Thoracic aorta (tissue), 2 donors: ENCODE measurements around the gene RBMS1. TPM values are rescaled to one million over a fixed set of nuclear protein-coding genes. Genes with fewer than 3 reads are reported as not detected.

Experiments
- ATAC-seq: fragments of 150-250 bp; one replicate; pipeline ENCODE4 v1.8.0; 2017; ENCODE audit warnings: low read depth; ENCODE audit not compliant: insufficient number of reproducible peaks, low FRiP score
- DNase-seq: peaks from one replicate; pipeline ENCODE4 v3.0.0-alpha.2; 2020; ENCODE audit warnings: low spot score
- H3K27ac ChIP-seq, 2 donors: fragments of 200-600 bp; sonication (generic); 1 replicate in 1 of 2; 2 replicates in 1 of 2; pipeline ENCODE4 v1.5.1; 2016; ENCODE audit warnings: mild to moderate bottlenecking in 2 of 2, moderate library complexity in 2 of 2
- H3K27me3 ChIP-seq: fragments of 200-600 bp; sonication (generic); replicated peaks from 2 replicates; pipeline ENCODE4 v1.6.0; 2016; ENCODE audit warnings: mild to moderate bottlenecking; ENCODE audit not compliant: insufficient read depth
- H3K36me3 ChIP-seq: fragments of 200-600 bp; sonication (generic); one replicate; pipeline ENCODE4 v1.5.1; 2016
- H3K4me1 ChIP-seq, 2 donors: fragments of 200-600 bp; sonication (generic); 1 replicate in 1 of 2; 2 replicates in 1 of 2; pipeline versions ENCODE4 v1.5.1 to v1.6.0; 2016; ENCODE audit warnings: low read depth in 2 of 2, mild to moderate bottlenecking in 1 of 2; ENCODE audit not compliant: control insufficient read depth in 1 of 2
- H3K4me3 ChIP-seq: fragments of 200-600 bp; sonication (generic); 2 replicates; pipeline ENCODE4 v1.5.1; 2016; ENCODE audit warnings: mild to moderate bottlenecking
- H3K9me3 ChIP-seq: fragments of 200-600 bp; sonication (generic); 2 replicates; pipeline ENCODE4 v1.5.1; 2016
- total RNA-seq, 2 donors: library from RNA; depleted of rRNA; stranded (reverse); fragments of >200 nt; gene quantifications; one replicate each; pipeline versions ENCODE4 v1.1.0 to v1.2.3, GENCODE V29; 2016
- TF ChIP-seq, protein P1 (sequence below): fragments of 200-600 bp; sonication (generic); IDR thresholded peaks from one replicate; pipeline ENCODE4 v1.5.1; 2019; ENCODE audit warnings: antibody characterized with exemption

RBMS1 gene
- total RNA-seq, 2 donors from 2014 or later: 98.7 to 179 TPM

DNA sequence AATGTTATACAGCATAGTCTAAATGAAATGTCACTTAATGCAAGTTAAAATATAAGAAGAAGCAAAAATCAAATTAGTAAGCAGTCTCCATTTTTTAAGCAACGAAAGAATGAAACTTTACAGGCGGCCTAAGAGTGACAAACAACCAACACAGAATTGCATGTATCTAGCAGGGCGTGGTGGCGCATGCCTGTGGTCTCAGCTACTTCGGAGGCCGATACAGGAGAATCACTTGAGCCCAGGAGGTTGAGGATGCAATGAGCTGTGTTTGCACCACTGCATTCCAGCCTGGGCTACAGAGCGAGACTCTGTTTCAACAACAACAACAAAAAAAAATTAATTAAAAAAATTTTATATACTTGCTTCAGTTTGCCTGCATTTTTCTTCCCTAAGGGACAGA lies 16.6 kb downstream of the RBMS1 start:
- peaks cover 24 to 35% of the 10 kb centered on the region in 2 donors for H3K4me1 ChIP-seq
- H3K4me3 ChIP-seq: no peak overlapping the region

DNA sequence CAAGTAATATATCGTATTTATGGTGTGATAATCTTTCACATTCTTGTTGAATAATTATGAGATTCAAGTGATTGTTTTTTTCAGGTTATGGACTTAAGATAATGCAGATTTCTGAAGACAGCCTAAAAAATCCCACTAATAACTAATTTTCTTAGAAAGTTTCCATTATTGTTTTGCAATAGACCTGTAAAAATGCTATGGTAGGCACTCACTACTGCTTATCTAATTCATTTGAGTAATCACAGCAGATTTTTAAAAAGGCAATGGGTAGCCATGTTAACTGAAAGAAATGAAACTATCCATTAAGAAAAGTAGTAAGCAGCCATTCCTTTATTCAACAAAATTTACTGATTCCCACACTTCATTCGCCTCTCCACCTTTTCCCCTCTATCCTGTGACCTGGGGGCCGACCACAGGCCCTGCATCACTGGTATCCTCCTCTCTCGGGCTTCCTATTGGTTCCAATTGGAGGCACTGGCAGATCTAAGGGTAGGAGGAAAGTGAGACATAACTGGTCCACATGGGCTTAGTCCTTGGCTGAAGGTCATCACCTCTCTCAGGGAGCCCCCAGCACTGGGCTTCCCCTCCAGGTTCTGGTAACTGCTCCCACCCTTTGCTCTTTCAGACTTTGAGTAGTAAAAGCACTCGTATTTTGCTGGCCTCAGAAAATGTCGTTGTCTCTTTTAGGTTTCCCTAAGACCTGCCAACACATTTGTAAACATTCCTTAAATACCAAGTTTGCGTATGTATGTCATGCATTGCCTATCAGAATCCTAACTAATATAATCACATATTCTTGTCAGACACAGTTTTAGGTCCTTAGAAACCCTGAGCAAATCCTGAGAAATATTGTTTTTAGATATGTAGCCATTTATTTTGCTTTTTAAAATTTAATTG lies 18.5 kb downstream of the RBMS1 start:
- H3K27me3 ChIP-seq: no peaks in the 10 kb centered on the region
- H3K4me1 ChIP-seq: peaks cover 22 to 48% of the 10 kb centered on the region in 2 donors
- H3K9me3 ChIP-seq: no peaks in the 10 kb centered on the region
- H3K36me3 ChIP-seq: no peaks in the 10 kb centered on the region
- ATAC-seq (no peak), DNase-seq (no peak)
- TF ChIP-seq, protein P1, sequence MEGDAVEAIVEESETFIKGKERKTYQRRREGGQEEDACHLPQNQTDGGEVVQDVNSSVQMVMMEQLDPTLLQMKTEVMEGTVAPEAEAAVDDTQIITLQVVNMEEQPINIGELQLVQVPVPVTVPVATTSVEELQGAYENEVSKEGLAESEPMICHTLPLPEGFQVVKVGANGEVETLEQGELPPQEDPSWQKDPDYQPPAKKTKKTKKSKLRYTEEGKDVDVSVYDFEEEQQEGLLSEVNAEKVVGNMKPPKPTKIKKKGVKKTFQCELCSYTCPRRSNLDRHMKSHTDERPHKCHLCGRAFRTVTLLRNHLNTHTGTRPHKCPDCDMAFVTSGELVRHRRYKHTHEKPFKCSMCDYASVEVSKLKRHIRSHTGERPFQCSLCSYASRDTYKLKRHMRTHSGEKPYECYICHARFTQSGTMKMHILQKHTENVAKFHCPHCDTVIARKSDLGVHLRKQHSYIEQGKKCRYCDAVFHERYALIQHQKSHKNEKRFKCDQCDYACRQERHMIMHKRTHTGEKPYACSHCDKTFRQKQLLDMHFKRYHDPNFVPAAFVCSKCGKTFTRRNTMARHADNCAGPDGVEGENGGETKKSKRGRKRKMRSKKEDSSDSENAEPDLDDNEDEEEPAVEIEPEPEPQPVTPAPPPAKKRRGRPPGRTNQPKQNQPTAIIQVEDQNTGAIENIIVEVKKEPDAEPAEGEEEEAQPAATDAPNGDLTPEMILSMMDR: no peak
- H3K4me3 ChIP-seq: no peak overlapping the region
- H3K27ac ChIP-seq: no peak overlapping the region

More for the DNA sequence above, 16.6 kb downstream of the RBMS1 start:
- DNase-seq: no peak
- H3K27me3 ChIP-seq: no peaks in the 10 kb centered on the region
- TF ChIP-seq, protein P1: no peak
- no peak for ATAC-seq
- H3K36me3 ChIP-seq: no peaks in the 10 kb centered on the region
- H3K27ac ChIP-seq: no peak overlapping the region
- H3K9me3 ChIP-seq: no peaks in the 10 kb centered on the region

DNA sequence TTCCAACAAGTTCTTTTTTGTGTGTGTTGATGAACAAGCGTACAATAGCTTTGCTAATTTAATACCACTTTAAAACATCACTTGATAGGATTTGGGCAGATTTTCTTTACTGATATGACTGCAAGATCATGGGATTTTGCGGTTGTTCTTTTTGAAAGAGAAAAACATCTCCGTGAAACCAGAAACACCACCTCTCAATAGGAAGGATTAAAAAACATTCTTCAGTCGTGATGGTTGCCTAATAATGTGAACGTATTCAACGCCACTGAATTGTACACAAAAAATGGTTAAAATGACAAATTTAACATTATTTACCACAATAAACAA lies 19.3 kb downstream of the RBMS1 start:
- TF ChIP-seq, protein P1: no peak
- H3K4me3 ChIP-seq: no peak overlapping the region
- H3K4me1 ChIP-seq: peaks cover 22 to 51% of the 10 kb centered on the region in 2 donors
- ATAC-seq (no peak), DNase-seq (no peak)
- no peaks in the 10 kb centered on the region for H3K36me3 ChIP-seq
- H3K9me3 ChIP-seq: no peaks in the 10 kb centered on the region
- H3K27me3 ChIP-seq: no peaks in the 10 kb centered on the region
- H3K27ac ChIP-seq: no peak overlapping the region

DNA sequence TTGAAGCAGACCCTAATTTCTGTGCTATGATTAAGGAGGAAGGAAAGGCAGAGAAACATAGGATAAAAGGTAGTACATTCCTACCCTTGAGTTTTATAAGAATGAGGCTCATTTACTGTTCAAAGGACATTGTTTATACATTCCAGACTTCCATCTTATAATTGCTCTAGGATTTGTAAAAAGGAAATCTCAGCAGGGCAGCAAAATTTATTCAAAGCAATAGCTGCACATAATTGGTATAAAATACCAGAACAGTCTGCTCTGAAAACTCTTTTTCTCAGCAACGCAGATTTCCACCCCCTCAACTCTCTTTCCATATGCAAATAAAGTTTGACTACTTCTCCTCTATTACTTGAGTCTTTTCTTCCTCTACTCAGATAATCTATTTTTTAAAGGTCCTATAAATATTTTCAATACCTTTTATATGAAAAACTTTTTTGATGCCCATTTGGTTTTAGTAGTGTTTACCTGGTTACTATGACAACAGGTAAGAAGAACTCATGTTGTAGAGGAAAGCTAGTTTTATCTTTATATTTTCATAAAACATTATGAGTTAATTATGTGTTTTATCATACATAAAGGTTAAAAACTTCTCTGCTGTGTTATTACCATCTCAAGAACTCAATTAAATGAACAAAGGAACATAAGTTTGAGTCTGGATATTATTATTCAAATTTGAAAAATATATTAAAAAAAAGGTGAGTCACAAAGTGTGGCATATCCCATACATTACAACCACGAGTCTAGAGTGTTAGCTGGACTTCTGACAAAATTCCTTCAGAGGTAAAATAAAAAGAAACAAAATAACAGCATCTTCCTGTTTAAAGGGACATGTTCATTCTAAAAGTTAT lies 19.9 kb downstream of the RBMS1 start:
- ATAC-seq: no peak
- no peak for DNase-seq
- Histone ChIP-seq H3K27ac (no peak overlapping the region), H3K36me3 (no peaks in the 10 kb centered on the region), H3K4me3 (no peak overlapping the region), H3K27me3 (no peaks in the 10 kb centered on the region), H3K4me1 (peaks cover 22 to 52% of the 10 kb centered on the region in 2 donors), H3K9me3 (no peaks in the 10 kb centered on the region)
- TF ChIP-seq, protein P1: no peak

DNA sequence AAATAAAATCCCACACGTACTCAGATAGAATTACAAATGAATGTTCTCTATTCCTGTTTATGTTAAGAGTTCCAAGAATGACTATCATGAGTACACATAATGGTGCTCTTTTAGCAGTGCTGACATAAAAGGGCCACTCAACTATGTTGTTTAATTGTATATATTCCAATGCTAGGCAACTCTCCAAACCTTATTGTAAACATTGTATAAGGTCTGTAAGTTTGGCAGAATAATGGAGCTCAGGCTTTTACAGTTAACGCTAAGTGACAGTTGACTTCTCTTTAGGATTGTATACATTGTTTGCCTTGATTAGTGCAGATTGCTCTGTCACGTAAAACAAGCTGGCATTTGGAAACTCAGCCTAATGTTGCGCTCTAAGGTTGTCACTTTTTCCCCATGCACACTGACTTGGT lies 20.8 kb downstream of the RBMS1 start:
- TF ChIP-seq, protein P1: no peak
- no peaks in the 10 kb centered on the region for H3K27me3 ChIP-seq
- no peak overlapping the region for H3K4me3 ChIP-seq
- no peaks in the 10 kb centered on the region for H3K36me3 ChIP-seq
- peaks cover 22 to 52% of the 10 kb centered on the region in 2 donors for H3K4me1 ChIP-seq
- no peak overlapping the region for H3K27ac ChIP-seq
- no peak for DNase-seq
- H3K9me3 ChIP-seq: no peaks in the 10 kb centered on the region
- no peak for ATAC-seq
